IMR-90 (cell line): ENCODE data around the gene OR2AJ1. TPM values are rescaled to one million over a fixed set of nuclear protein-coding genes. Genes with fewer than 3 reads are reported as not detected.

Experiments used
- ATAC-seq: fragments of 200-7000 bp; cut with Tn5 transposase; 2 replicates; pipeline ENCODE4 v1.9.1; 2020; ENCODE audit warnings: low read depth, mild to moderate bottlenecking, moderate library complexity
- BruUV-seq: library from RNA; stranded (reverse); fragments of 400-500 nt; replicated peaks from 2 replicates; lab custom pipeline; 2021; lab: Mats Ljungman, UMichigan
- CTCF ChIA-PET: fragments of 300-600 bp; formaldehyde crosslinking; extraction: SDS; loops from one replicate; lab custom pipeline; 2021; ENCODE audit warnings: antibody characterized with exemption; lab: Yijun Ruan, JAX
- POLR2A ChIA-PET: fragments of 300-600 bp; sonication (Branson Sonifier 250); formaldehyde crosslinking; loops from one replicate; lab custom pipeline; 2022; ENCODE audit warnings: antibody characterized with exemption; ENCODE audit not compliant: unreplicated experiment; lab: Charles Lee
- DNase-seq: peaks from one replicate; pipeline ENCODE4 v3.0.0; 2013
- H2AFZ ChIP-seq: replicated peaks from 2 replicates; pipeline ENCODE3; 2013; ENCODE audit warnings: low read length, mild to moderate bottlenecking; ENCODE audit not compliant: poor library complexity
- H2AK5ac ChIP-seq: 2 replicates; pipeline ENCODE4 v1.6.1; 2013; ENCODE audit warnings: low read depth, low read length, inconsistent platforms
- H2AK9ac ChIP-seq: replicated peaks from 2 replicates; pipeline ENCODE3; 2013; ENCODE audit warnings: mild to moderate bottlenecking, low read depth, low read length, moderate library complexity; ENCODE audit not compliant: poor library complexity
- H2BK120ac ChIP-seq: 2 replicates; pipeline ENCODE4 v1.6.1; 2013; ENCODE audit warnings: low read depth, low read length, inconsistent platforms
- H2BK15ac ChIP-seq: 3 replicates; pipeline ENCODE4 v1.6.1; 2013; ENCODE audit warnings: low read depth, low read length, inconsistent platforms
- H2BK20ac ChIP-seq: 2 replicates; pipeline ENCODE4 v1.6.1; 2013; ENCODE audit warnings: low read depth, mild to moderate bottlenecking, inconsistent platforms, low read length, moderate library complexity
- H2BK5ac ChIP-seq: 2 replicates; pipeline ENCODE4 v1.6.1; 2013; ENCODE audit warnings: mild to moderate bottlenecking, low read depth, low read length, inconsistent platforms; ENCODE audit not compliant: poor library complexity, severe bottlenecking
- H3K14ac ChIP-seq: replicated peaks from 2 replicates; pipeline ENCODE4 v1.6.1; 2013; ENCODE audit warnings: low read depth, low read length, inconsistent platforms
- H3K18ac ChIP-seq: 2 replicates; pipeline ENCODE4 v1.6.1; 2013; ENCODE audit warnings: low read depth, low read length, control low read depth
- H3K23ac ChIP-seq: 2 replicates; pipeline ENCODE4 v1.6.1; 2013; ENCODE audit warnings: low read depth, low read length, inconsistent platforms
- H3K27ac ChIP-seq: 2 replicates; pipeline ENCODE4 v1.5.1; 2013; ENCODE audit warnings: mild to moderate bottlenecking, control low read depth, low read length; ENCODE audit not compliant: insufficient read depth
- H3K27me3 ChIP-seq: 2 replicates; pipeline ENCODE4 v1.6.1; 2013; ENCODE audit warnings: low read length; ENCODE audit not compliant: control insufficient read depth, insufficient read depth
- H3K36me3 ChIP-seq: 2 replicates; pipeline ENCODE4 v1.6.1; 2013; ENCODE audit warnings: low read length, mixed read lengths; ENCODE audit not compliant: control insufficient read depth, insufficient read depth
- H3K4ac ChIP-seq: 2 replicates; pipeline ENCODE4 v1.6.1; 2013; ENCODE audit warnings: low read depth, low read length, inconsistent platforms
- H3K4me1 ChIP-seq: 2 replicates; pipeline ENCODE4 v1.6.1; 2013; ENCODE audit warnings: low read length, mixed read lengths; ENCODE audit not compliant: control insufficient read depth, insufficient read depth
- H3K4me2 ChIP-seq: 2 replicates; pipeline ENCODE4 v1.6.1; 2013; ENCODE audit warnings: low read depth, mild to moderate bottlenecking, control low read depth, low read length, moderate library complexity
- H3K4me3 ChIP-seq: 2 replicates; pipeline ENCODE4 v1.5.1; 2013; ENCODE audit warnings: low read depth, mild to moderate bottlenecking, control low read depth, low read length, moderate library complexity; ENCODE audit not compliant: insufficient read depth
- H3K56ac ChIP-seq: 2 replicates; pipeline ENCODE4 v1.6.1; 2013; ENCODE audit warnings: low read length, inconsistent platforms; ENCODE audit not compliant: insufficient read depth; ENCODE audit errors: extremely low read depth
- H3K79me1 ChIP-seq, 2 experiments: 2 replicates each; pipeline ENCODE4 v1.6.1; 2013; ENCODE audit warnings: low read length in 2 of 2, inconsistent platforms in 1 of 2, low read depth in 1 of 2
- H3K9ac ChIP-seq: 2 replicates; pipeline ENCODE4 v1.6.1; 2013; ENCODE audit warnings: low read depth, low read length, control low read depth
- H3K9me1 ChIP-seq: 2 replicates; pipeline ENCODE4 v1.6.1; 2013; ENCODE audit warnings: low read length, inconsistent platforms; ENCODE audit not compliant: insufficient read depth
- H3K9me3 ChIP-seq: 2 replicates; pipeline ENCODE4 v1.6.1; 2013; ENCODE audit warnings: low read length; ENCODE audit not compliant: control insufficient read depth, insufficient read depth
- H4K20me1 ChIP-seq: 2 replicates; pipeline ENCODE4 v1.6.1; 2013; ENCODE audit warnings: low read length, inconsistent platforms; ENCODE audit not compliant: insufficient read depth
- H4K5ac ChIP-seq: 2 replicates; pipeline ENCODE4 v1.6.1; 2013; ENCODE audit warnings: mild to moderate bottlenecking, low read depth, low read length, control low read depth
- H4K8ac ChIP-seq, 2 experiments: 2 replicates each; pipeline ENCODE4 v1.6.1; 2013; ENCODE audit warnings: low read depth in 2 of 2, low read length in 2 of 2, control low read depth in 1 of 2, inconsistent platforms in 1 of 2
- H4K91ac ChIP-seq: 2 replicates; pipeline ENCODE4 v1.6.1; 2013; ENCODE audit warnings: low read depth, low read length, inconsistent platforms; ENCODE audit not compliant: insufficient read depth
- BHLHE40 ChIP-seq: fragments of 150-350 bp; IDR thresholded peaks from 2 replicates; pipeline ENCODE4 v1.6.1; 2016; ENCODE audit warnings: mild to moderate bottlenecking, low read depth, low read length
- CEBPB ChIP-seq: IDR thresholded peaks from 2 replicates; pipeline ENCODE4 v1.6.1; 2012; ENCODE audit warnings: low read depth, low read length, improper control_type of control experiment
- CHD1 ChIP-seq: IDR thresholded peaks from 2 replicates; pipeline ENCODE4 v1.6.1; 2012; ENCODE audit warnings: low read depth, low read length, improper control_type of control experiment
- CTCF ChIP-seq: conservative IDR thresholded peaks from 2 replicates; pipeline ENCODE4 v1.5.1; 2012; ENCODE audit warnings: mild to moderate bottlenecking, low read depth, low read length, improper control_type of control experiment
- FOS ChIP-seq: fragments of 150-350 bp; IDR thresholded peaks from 2 replicates; pipeline ENCODE4 v1.6.1; 2016; ENCODE audit warnings: low read depth, low read length
- MAZ ChIP-seq: IDR thresholded peaks from 2 replicates; pipeline ENCODE4 v1.6.1; 2012; ENCODE audit warnings: low read depth, mild to moderate bottlenecking, low read length, improper control_type of control experiment, moderate library complexity, borderline replicate concordance
- NFE2L2 ChIP-seq: fragments of 150-350 bp; IDR thresholded peaks from 2 replicates; pipeline ENCODE4 v1.6.1; 2016; ENCODE audit warnings: low read depth, mild to moderate bottlenecking, low read length
- POLR2A ChIP-seq: IDR thresholded peaks from 2 replicates; pipeline ENCODE4 v1.6.1; 2012; ENCODE audit warnings: mild to moderate bottlenecking, low read depth, low read length
- RAD21 ChIP-seq: IDR thresholded peaks from 2 replicates; pipeline ENCODE4 v1.6.1; 2012; ENCODE audit warnings: low read length, improper control_type of control experiment
- RCOR1 ChIP-seq: IDR thresholded peaks from 2 replicates; pipeline ENCODE4 v1.6.1; 2012; ENCODE audit warnings: mild to moderate bottlenecking, low read length, improper control_type of control experiment; ENCODE audit not compliant: insufficient replicate concordance
- RFX5 ChIP-seq: IDR thresholded peaks from 2 replicates; pipeline ENCODE4 v1.8.0; 2012; ENCODE audit warnings: low read depth, mild to moderate bottlenecking, low read length, moderate library complexity
- WGBS, 2 experiments: methylation state at CpG; one replicate each; pipeline versions ENCODE4 v1.1.5 to v1.1.7; 2013; ENCODE audit warnings: missing lambda C conversion rate in 2 of 2; ENCODE audit not compliant: insufficient read length in 1 of 2; ENCODE audit errors: extremely low coverage in 2 of 2; 5-methylcytosine and 5-hydroxymethylcytosine counted together
- dilution Hi-C: fragments of 300-500 bp; cut with HindIII; formaldehyde crosslinking; loops from one replicate; pipeline ENCODE4 v1.14.3; 2018; ENCODE audit warnings: low sequenced_read_pairs; ENCODE audit not compliant: unreplicated experiment
- in situ Hi-C: fragments of 300-500 bp; cut with MboI; formaldehyde crosslinking; loops from 3 replicates; pipeline ENCODE4 v1.14.3; 2019; ENCODE audit warnings: low sequenced_read_pairs, inconsistent platforms, mixed read lengths
- intact Hi-C: fragments of 100-400 bp; cut with micrococcal nuclease; formaldehyde crosslinking; loops from 2 replicates; pipeline ENCODE4 v1.10.0; 2022
- polyA plus RNA-seq, 3 experiments: library from polyadenylated mRNA; depleted of rRNA; stranded (reverse); fragments of >200 nt; gene quantifications; 2 replicates each; pipeline ENCODE4 v1.2.3, GENCODE V29; 2012; ENCODE audit warnings: low replicate concordance in 1 of 3
- total RNA-seq: library from RNA; depleted of rRNA; stranded (reverse); fragments of >200 nt; gene quantifications from 2 replicates; pipeline ENCODE4 v1.2.3, GENCODE V29; 2012
- TF ChIP-seq, protein P1 (sequence below): fragments of 150-350 bp; IDR thresholded peaks from 2 replicates; pipeline ENCODE4 v1.6.1; 2017; ENCODE audit warnings: mild to moderate bottlenecking, antibody characterized with exemption, low read length, low read depth

The OR2AJ1 gene
- total and polyA plus RNA-seq, 2 of the 4 experiments (the other 2 are of a cell fraction) = not detected

GRCh38 chr1:247914941-247915662 lies 9.6 kb upstream of the OR2AJ1 start:
- Histone ChIP-seq H4K8ac (no peak overlapping the region), H4K20me1 (no peaks in the 10 kb centered on the region), H3K9ac (no peak overlapping the region), H3K4me1 (no peaks in the 10 kb centered on the region), H4K5ac (no peak overlapping the region), H4K91ac (no peak overlapping the region), H2BK20ac (no peak overlapping the region), H3K79me1 (no peaks in the 10 kb centered on the region), H3K27me3 (no peaks in the 10 kb centered on the region), H3K9me3 (peaks cover 8% of the 10 kb centered on the region), H3K18ac (no peak overlapping the region), H2AFZ (no peak overlapping the region), H3K27ac (no peak overlapping the region), H3K23ac (no peak overlapping the region), H3K9me1 (no peaks in the 10 kb centered on the region), H3K4me2 (no peak overlapping the region), H2AK9ac (no peak overlapping the region), H2BK15ac (no peak overlapping the region), H3K4me3 (no peak overlapping the region), H3K36me3 (no peaks in the 10 kb centered on the region), H3K56ac (no peak overlapping the region), H3K14ac (no peak overlapping the region), H2BK5ac (no peak overlapping the region), H3K4ac (no peak overlapping the region), H2AK5ac (no peak overlapping the region), H2BK120ac (no peak overlapping the region)
- intact Hi-C loops = loop anchor here (5.0 kb wide), 1 partner anchor 72 kb away; no protein-coding TSS in a partner anchor
- ATAC-seq (no peak), DNase-seq (no peak)
- dilution Hi-C loops = no loop called here
- CTCF ChIA-PET = no interaction called here
- TF ChIP-seq RCOR1 (no peak), CHD1 (no peak), BHLHE40 (no peak), MAZ (no peak), FOS (no peak), POLR2A (no peak), RAD21 (no peak), RFX5 (no peak), NFE2L2 (no peak), CEBPB (no peak), CTCF (no peak)
- TF ChIP-seq, protein P1, sequence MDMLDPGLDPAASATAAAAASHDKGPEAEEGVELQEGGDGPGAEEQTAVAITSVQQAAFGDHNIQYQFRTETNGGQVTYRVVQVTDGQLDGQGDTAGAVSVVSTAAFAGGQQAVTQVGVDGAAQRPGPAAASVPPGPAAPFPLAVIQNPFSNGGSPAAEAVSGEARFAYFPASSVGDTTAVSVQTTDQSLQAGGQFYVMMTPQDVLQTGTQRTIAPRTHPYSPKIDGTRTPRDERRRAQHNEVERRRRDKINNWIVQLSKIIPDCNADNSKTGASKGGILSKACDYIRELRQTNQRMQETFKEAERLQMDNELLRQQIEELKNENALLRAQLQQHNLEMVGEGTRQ = no peak
- WGBS, 2 experiments = 100% methylated on average over 1 of the region's 4 CpGs; no CpG with 5 or more reads in 1 of the 2 experiments
- POLR2A ChIA-PET = no interaction called here
- no TSS peak for BruUV-seq
- in situ Hi-C loops = no loop called here
